GM18511 (cell line): ENCODE data around the gene CACNA2D1.

Source experiments
- ATAC-seq: cut with Tn5 transposase; IDR thresholded peaks from one replicate; pipeline ENCODE4 v1.9.1; 2021; ENCODE audit warnings: mild to moderate bottlenecking, moderate library complexity; ENCODE audit not compliant: unreplicated experiment

Gene CACNA2D1

DNA sequence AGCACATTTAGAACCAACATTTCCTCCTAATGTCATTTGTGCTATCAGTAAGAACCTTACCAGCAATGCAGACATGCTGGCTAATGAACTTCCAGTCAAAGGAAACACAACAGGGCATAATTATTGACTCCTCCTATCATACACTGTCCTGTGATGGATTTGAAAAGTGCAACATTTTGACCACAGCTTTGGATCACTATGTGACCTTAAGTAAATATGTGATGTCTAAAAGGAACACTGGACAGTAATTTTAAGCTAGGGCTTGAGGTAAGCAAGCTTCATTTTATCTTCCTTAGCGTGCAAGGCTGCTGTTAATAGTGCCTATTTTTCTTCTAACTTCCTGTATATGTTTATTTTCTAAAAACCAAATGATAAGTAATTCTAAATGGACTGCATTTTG is 433.2 kb downstream of the CACNA2D1 start:
- no peak for ATAC-seq

DNA sequence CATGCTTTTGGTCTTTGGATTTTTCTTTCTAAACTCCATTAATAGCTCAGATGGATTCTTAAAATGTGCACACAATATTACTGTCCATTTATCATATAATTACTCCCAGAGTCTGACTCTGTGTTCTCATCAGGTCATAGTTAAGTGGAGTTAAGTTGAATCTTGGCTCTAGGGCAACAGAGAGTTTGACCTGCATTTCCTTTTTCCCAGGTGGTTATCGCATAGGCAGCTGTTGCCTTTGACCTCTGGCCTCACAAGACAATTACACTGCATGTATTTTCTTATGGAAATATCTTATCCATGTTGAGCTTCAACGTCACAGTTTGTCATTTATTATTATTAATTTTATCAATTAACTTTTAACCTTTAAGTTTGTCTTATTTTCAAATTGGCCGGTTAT is 436.3 kb downstream of the CACNA2D1 start:
- no peak for ATAC-seq

DNA sequence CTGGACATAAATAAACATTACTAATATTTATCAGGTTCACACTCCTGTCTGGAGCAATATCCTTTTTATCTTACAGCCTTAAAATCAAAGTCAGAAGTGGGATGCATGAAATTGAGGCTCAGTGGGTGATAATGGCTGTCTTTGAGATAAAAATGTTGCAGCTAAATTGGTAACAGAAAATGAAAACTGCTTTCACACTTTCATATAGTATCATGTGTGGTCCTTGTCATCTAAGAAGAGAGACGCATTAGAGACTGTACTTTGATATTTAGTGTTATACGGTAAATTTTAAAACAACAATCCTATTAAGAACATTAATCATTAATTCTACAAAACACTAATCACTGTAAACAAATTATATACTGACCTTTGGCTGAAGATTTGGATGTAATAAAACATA is 438.5 kb downstream of the CACNA2D1 start:
- ATAC-seq, result no peak

DNA sequence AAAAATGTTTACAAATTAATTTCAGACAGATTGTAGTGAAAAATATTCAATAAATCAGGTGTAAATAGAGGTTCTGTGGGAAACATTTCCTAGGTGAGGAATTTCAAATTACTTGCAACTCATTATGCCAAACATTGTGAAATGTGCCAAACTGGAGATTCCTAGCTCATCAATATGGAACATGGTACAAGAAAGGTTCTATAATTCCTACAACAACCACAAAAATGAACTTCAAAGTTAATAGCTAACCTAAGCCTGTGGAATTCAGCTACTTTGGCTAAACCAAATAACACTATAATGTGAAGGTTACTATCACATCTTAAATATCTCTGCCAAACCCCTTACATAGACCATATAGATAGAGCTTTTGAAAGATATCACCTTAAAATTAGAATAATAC is 450.4 kb downstream of the CACNA2D1 start:
- no peak for ATAC-seq

DNA sequence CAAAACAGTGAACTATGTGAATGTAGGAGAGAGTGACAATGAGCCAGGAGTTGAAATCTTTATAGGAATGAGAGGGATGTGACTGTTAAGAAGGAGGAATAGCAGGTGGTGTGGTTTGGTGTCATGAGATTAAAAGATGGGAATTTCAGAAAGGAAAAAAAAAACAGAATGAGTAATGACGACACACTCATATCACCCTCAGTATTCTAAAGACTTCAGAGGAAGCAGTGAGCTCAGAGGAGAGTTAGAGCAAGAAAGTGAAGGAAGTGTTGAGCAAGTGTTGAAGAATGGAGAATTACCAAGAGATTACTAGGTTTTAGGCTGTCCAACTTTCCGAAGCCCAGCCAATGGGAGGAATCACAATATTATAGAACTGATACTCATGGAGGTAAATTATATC is 453.2 kb downstream of the CACNA2D1 start:
- ATAC-seq, result no peak

DNA sequence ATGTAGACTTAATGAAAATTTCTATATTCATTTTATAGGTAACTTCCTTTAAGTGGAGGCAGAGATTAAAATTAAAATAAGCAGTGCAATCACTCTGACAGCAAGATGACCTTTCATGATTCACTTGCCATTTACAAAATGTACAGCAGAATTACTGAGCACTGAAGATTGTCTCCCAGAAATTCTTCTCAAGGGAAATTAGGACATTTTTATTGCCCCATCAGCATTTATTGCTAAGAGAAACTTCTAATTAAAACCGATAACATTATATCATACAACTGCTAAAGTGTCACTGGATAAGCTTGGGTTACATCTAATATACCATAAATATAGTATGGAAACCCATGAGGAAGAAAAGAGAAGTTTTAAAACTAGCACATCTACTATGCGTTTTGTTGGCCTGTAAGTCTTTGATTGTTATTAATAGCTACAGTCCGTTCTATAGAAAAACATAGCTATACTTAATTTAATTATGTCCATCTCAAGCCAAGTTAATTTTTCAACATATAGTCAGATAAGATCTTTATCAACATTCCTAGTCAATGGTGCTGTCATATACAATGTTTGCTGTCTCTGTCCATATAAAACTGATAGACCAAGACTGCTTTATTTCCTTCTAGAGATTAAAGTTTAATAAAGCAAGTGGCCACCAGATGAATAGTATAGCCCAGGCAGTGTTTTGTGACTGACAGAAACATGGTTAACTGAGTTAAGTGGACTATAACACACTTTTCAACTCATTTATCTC is 456.7 kb downstream of the CACNA2D1 start:
- no peak for ATAC-seq

DNA sequence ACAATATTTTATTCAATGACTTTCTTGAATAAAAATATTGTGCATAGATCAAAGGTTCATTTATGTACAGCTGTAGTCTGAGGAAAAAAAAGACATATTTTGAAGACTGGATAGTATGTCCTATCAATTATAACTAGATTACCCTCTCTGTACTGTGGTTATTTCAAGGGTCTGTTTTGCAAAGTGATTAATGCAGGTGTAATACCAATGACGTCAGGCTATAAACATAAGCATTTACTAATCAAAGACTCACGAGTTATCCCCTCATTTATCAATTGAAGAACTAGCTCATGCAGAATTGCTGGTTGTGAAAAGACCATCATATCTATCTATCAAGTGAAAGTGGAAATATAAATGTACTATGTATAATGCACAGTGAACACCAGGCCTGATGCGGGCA is 460.2 kb downstream of the CACNA2D1 start:
- ATAC-seq, result no peak

DNA sequence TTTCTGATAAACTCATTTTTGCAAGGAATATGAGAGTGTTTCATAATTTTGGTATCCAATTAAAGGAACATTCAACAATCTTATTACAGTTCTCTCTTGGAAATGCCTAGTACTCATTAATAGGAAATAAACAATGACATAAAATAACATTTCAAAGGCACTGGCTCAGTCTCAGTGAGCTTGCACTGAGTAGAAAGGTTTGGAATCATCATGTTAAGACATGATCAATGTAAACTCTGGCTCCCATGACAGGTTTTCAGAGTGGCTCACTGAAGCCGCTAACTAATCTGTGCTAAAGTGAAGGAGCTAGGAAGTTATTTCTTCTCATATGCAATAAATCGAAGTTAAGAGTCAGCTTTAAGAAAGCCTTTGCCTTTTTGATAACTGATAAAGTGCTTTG is 470.5 kb downstream of the CACNA2D1 start:
- ATAC-seq, result no peak

DNA sequence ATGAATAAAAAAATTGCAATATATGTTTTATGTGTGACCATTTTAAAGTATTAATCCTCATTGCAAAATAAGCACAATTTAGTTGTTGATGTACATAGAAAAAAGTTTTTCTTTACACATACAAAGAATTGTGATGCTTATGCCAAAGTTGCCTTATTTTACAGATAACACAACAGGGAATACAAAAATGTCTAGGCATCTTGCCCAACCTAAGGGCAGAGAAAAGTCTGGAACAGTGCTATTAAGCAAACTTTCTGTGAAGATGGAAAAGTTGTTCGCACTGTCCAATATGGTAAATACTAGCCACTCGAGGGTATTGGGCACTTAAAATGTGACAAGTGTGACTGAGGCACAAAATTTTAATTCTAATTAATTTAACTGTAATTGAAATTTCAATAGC is 483.6 kb downstream of the CACNA2D1 start:
- ATAC-seq, result no peak

DNA sequence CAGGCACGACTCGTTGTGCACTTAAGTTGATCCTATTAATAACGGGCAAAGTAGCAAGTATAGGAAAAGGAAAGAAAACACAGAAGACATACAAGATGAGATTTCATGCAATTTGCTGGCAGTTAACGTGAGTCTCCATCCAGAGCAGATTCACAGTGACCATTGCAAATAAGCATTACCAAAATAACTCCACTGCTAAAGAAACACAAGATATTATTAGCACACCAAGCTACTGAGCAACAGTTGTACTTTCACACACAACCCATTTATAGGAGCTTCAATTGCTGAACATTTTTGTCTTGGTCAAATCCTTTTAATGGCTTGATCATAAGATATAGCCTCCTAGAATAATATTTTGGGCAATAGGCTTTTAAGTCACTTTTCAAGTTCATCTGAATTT is 486.1 kb downstream of the CACNA2D1 start:
- no peak for ATAC-seq

DNA sequence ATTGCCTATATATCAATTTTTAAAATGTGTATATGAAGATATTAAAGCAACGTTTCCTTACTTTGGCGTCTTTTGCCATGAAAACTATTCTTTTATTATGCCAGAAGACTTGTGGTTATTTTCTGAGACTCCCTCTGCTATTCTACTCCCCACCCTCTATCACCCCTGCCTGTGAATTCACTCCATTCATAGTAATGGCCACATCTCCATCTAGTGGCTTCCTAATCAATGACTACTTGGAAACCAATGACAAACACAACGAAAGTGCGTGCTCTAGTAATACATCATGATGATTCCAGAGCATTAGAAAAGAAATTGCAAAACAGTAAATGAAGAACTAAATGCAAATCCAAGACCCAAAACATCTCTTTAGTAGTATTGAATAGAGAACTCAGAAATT is 487.1 kb downstream of the CACNA2D1 start:
- peak; percentile 75 for ATAC-seq

DNA sequence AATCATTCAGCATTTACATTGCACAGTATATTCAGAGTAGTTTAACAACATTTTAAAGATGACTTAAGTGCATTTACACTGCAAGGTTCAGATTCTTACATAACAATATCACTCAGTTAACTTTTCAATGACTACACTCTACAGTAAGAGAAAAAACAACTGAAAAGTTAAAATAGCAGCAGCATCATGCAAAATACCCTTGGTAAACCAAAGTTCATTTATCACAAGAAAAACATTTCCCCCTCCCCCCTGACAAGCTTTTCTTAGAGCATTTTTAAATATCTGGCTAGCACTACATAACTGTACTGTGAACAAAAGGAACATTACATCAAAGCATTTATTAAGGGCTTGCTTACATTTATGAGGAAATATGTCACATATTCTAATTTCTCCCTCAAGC is 494.3 kb downstream of the CACNA2D1 start:
- no peak for ATAC-seq

DNA sequence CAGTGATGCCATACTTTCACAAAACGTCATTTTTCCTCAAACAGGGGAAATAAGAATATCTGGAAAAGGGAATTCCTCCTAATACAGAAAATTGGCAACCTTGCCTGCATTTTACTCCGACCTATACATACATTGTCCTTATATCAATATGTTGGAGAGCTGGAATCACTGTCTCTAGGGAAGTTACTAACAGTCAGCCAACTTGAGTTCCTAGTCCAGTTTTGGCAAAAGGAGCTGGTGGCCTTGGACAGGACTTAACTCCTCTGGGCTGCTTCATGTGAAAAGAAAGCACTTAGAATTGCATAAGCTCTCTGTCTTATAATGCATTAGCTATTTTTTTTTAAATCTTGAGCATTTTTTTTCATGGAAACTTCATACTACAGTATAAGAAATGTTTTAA is 499.5 kb downstream of the CACNA2D1 start:
- ATAC-seq, result no peak

DNA sequence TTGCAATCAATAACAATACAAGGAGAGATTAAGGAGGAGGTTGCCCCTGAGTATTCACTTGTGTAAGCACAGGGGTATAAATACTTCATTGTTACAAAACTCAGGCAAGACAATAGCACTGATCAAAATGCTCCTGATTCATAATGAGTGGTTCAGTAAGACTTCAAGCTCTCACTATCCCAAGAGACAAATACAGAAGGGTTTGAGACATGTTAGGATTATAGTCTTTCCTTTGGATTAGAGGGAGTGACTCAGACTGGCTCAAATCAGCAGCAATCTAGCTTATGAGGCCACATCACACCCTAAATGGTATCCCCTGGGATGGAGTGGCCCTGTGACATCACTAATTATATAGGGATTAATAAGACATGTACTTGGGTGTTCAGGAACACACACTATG is 506.5 kb downstream of the CACNA2D1 start:
- no peak for ATAC-seq

DNA sequence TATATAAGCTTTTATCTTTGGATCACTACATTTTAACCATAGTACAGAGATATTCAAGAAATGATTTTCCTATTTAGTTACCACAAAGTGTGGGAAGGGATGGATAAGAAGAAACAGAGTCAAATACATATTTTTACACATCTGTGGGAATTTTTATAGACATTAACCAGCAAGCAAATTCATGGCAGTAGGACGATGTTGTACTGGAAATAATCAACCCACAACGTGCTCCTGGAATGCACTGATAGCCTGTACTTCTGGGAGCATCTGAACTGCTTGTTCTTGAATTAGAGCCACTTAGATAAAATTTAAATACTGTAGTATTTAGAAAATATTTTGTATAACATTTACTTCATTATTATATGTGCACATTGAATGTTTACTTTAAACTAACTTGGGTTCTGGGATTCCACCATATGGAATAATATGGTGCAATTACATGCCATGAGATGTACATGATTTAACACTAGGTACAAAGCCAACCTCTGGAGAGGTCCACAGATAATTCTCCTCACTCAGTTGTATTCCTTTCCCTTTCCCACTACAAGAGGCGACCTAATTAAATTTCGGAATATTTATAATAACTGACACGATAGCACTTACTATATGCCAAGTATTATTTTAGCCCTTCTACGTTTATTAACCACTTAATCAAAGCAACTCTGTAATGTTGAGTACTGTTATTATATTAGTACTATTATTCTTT is 508.8 kb downstream of the CACNA2D1 start:
- ATAC-seq, result no peak

DNA sequence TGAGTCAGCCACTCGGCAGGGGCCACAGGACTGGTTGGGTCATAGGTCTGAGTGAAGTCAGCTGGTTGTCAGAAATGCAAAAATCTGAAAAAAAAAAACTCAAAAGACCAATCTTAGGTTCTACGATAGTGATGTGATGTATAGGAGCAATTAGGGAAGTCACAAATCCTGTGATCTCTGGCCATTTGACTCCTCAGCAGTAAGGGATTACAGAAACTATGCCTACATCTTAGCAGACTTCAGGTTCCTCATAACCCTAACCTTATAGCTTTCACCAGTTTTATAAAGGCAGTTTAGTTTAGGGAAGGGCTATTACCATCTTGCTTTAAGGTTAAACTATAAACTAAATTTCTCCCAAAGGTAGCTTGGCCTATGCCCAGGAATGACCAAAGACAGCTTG is 510.6 kb downstream of the CACNA2D1 start:
- no peak for ATAC-seq

DNA sequence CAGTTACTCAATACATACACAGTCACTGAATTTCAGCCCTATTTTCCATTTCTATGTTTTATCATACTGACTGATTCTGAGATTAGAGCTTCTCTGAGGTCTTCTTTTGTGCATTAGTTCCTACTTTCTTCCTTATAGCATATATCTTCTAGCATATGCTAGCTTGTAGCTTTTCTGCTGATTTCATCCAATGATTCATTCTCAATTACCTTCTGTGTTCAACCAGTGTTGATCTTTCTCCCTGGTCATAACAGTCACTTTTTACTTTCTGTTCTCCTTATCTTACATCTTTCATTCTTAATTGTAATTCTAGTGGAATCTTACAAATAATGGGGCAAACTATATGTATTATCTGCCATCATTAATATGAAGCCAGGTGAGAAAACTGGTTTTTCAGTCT is 514.2 kb downstream of the CACNA2D1 start:
- no peak for ATAC-seq

DNA sequence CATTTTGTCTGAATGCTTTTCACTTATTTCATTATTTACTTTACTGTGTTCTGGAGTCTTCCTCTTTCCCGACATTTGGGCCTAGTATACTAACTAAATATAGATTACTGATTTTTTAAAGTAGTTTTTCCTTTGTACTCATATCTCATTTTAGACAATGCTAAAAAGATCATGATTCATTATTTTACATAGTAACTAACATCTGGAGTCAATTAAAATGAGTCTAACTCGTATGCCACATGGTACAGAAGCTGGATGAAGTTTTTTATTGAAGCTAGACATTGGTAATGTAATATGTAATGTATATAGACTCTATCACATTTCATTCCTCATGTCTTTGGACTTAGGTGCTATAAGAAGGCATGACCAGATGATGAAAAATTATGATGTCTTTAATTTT is 517.4 kb downstream of the CACNA2D1 start:
- no peak for ATAC-seq

DNA sequence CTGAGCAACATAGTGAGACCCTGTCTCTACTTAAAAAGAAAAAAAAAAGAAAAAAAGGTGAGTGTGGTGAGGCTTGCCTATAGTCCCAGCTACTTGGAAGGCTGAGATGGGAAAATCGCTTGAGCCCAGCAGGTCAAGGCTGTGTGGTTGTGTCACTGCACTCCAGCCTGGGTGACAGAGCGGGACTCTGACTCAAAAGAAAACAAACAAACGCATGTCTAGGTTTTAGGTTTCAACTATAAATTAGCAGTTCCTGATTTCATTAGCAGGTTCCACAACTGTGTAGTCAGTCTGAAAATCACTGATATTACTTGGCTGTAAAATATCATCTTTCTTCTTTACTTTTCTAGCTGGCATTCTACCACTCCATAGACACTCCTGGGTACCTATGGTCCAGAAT is 518.0 kb downstream of the CACNA2D1 start:
- peak; percentile 61 for ATAC-seq

DNA sequence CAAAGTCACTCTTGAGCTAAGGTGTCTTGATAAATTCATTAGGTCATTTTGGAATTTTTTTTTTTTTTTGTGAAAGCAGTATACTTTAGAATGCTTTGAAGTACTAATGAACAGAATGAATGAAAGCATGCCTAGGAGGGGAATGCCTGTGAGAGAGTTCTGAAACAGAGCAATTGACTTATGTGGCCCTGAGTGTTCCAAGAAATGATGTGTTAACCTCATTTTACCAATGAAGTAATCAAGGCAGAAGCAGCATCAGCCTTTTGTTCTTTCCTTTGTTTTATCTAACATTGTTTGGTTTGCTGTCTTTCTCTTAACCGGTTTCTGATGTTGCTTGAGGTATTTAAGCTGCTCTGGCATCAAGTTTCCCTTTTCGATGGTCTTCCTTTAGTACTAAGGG is 519.1 kb downstream of the CACNA2D1 start:
- no peak for ATAC-seq

DNA sequence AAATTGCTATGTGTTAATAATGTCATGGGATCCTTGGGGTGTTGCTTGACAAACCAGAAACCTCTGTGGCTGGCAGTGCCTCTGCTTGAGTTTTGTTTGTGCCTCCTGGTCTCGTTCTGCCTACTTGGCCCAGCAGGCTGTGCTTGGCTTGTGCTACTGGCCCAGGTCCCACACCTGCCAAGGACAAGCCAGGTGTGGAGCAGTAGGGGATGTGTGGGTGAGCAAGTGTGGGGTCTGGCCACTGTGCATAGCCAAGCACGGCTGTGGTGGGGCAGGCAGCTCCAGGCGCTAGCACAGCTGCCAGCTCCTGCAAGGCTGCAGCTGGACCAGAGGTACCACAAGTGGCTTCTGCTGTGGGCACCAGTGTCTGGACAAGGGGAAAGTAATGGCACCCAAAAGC is 524.1 kb downstream of the CACNA2D1 start:
- no peak for ATAC-seq

DNA sequence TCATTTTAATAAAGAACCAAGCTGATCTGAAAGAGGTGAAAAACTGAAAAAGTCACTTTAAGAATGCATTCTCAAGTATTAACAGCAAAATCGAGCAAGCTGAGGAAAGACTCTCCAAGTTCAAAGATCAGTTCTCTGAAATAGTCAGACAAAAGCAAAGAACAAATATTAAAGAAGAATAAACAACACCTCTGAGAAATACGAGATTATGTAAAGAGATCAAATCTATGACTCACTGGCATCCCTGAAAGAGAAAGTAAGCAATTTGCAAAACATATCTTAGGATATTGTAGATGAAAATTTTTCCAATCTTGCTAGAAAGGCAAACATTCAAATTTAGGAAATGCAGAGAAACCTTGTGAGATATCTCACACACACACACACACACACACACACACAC is 535.4 kb downstream of the CACNA2D1 start:
- ATAC-seq, result no peak

DNA sequence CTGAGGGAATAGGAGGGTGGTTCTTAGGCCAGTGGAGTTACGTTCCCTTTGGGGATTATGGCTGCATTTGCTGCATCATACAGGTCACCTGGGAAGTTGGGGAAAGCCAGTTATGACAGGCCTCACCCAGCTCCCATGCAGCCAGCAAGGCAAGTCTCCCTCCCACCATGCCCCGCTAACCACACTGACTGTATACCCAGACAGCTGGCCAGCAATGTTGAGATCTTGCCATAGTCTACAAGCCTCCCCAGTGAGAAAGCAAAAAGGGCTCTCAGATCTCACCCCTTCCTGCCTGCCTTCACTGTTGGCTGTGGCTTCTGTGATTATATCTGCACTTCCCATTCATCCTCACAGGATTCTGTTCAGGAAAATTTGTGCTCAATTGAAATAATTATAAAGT is 540.5 kb downstream of the CACNA2D1 start:
- no peak for ATAC-seq
